KBM-7 (cell line): ENCODE measurements around the gene MYO9B.
"Not testable (repeated sequence)": the region's sequence is repeated elsewhere in the genome, so short reads cannot be mapped to it uniquely, and the experiment has no call there.

Experiments
- DNase-seq: peaks from one replicate; pipeline ENCODE4 v3.0.0-alpha.2; 2015
- in situ Hi-C: fragments of 300-500 bp; cut with MboI; formaldehyde crosslinking; loops from 2 replicates; pipeline ENCODE4 v1.14.3; 2020; ENCODE audit warnings: low sequenced_read_pairs, low pct_unique_long_range_greater_than_20kb, mixed read lengths

The MYO9B gene

GRCh38 chr19:17160908-17161307, 85.3 kb downstream of the MYO9B start:
- no peak for DNase-seq
- in situ Hi-C loops, result no loop called here

GRCh38 chr19:17162131-17162530, 86.6 kb downstream of the MYO9B start:
- in situ Hi-C loops, DNase-seq: not testable (repeated sequence)

GRCh38 chr19:17162580-17162979, 87.0 kb downstream of the MYO9B start:
- DNase-seq, result no peak
- in situ Hi-C loops, result no loop called here

- in situ Hi-C loops, result no loop called here
- DNase-seq, result no peak
Measured at GRCh38 chr19:17163652-17164051, 88.1 kb downstream of the MYO9B start.

GRCh38 chr19:17164639-17165038, 89.1 kb downstream of the MYO9B start:
- no peak for DNase-seq

GRCh38 chr19:17165715-17166114, 90.1 kb downstream of the MYO9B start:
- DNase-seq, result no peak
- in situ Hi-C loops, result no loop called here

More at GRCh38 chr19:17164639-17165038, 89.1 kb downstream of the MYO9B start:
- in situ Hi-C loops, result no loop called here

- in situ Hi-C loops, result no loop called here
- no peak for DNase-seq
Measured at GRCh38 chr19:17170538-17171297, 95.1 kb downstream of the MYO9B start.

GRCh38 chr19:17171874-17172273, 96.3 kb downstream of the MYO9B start:
- no peak for DNase-seq
- in situ Hi-C loops, result no loop called here

GRCh38 chr19:17172624-17173345, 97.2 kb downstream of the MYO9B start:
- in situ Hi-C loops, result no loop called here
- no peak for DNase-seq

- in situ Hi-C loops, result no loop called here
- DNase-seq, result no peak
Measured at GRCh38 chr19:17178291-17178690, 102.7 kb downstream of the MYO9B start.

- no peak for DNase-seq
- in situ Hi-C loops, result no loop called here
Measured at GRCh38 chr19:17180997-17181702, 105.6 kb downstream of the MYO9B start.

- in situ Hi-C loops, result no loop called here
- peak; percentile 12 for DNase-seq
Measured at GRCh38 chr19:17183271-17183761, 107.7 kb downstream of the MYO9B start.

- peak; percentile 81 for DNase-seq
- in situ Hi-C loops, result no loop called here
Measured at GRCh38 chr19:17183858-17184321, 108.3 kb downstream of the MYO9B start.

GRCh38 chr19:17184371-17184841, 108.8 kb downstream of the MYO9B start:
- in situ Hi-C loops, result no loop called here

GRCh38 chr19:17185590-17185989, 110.0 kb downstream of the MYO9B start:
- no peak for DNase-seq
- in situ Hi-C loops, result no loop called here

More at GRCh38 chr19:17184371-17184841, 108.8 kb downstream of the MYO9B start:
- peak; percentile 7 for DNase-seq

- DNase-seq, in situ Hi-C loops: not testable (repeated sequence)
Measured at GRCh38 chr19:17191736-17192135, 116.2 kb downstream of the MYO9B start.

- no peak for DNase-seq
- in situ Hi-C loops, result no loop called here
Measured at GRCh38 chr19:17192751-17193150, 117.2 kb downstream of the MYO9B start.

GRCh38 chr19:17194608-17195007, 119.0 kb downstream of the MYO9B start:
- in situ Hi-C loops, result no loop called here
- no peak for DNase-seq

- in situ Hi-C loops, result no loop called here
Measured at GRCh38 chr19:17195106-17195505, 119.5 kb downstream of the MYO9B start.

More at GRCh38 chr19:17195106-17195505, 119.5 kb downstream of the MYO9B start:
- no peak for DNase-seq
